ENCODE results near the gene MAP2K5. TPM values are rescaled to one million over a fixed set of nuclear protein-coding genes. Genes with fewer than 3 reads are reported as not detected.

MAP2K5 gene
- total RNA-seq, 1 donor from 2014 or later = 25.0 TPM

GRCh38 chr15:67805008-67805665 lies 262.6 kb downstream of the MAP2K5 start:
- H3K36me3 ChIP-seq = peaks cover 21% of the 10 kb centered on the region
- H3K27me3 ChIP-seq (ENCODE audit: low read depth) = no peaks in the 10 kb centered on the region
- H3K4me1 ChIP-seq = peaks cover 22% of the 10 kb centered on the region
- DNase-seq = no peak
- TF ChIP-seq CTCF (IDR thresholded peaks at IDR 0.05; ENCODE audit: borderline replicate concordance) = no peak
- intact Hi-C loops (cut with micrococcal nuclease) = no loop called here
- H3K27ac ChIP-seq (replicated peaks) = no peak overlapping the region
- H3K9me3 ChIP-seq (replicated peaks) = no peaks in the 10 kb centered on the region
- H3K4me3 ChIP-seq = no peak overlapping the region

- H3K27ac ChIP-seq (replicated peaks) = no peak overlapping the region
- H3K36me3 ChIP-seq = peaks cover 21% of the 10 kb centered on the region
- no peak for DNase-seq
- intact Hi-C loops (cut with micrococcal nuclease) = no loop called here
- no peaks in the 10 kb centered on the region for H3K27me3 ChIP-seq (ENCODE audit: low read depth)
- TF ChIP-seq CTCF (IDR thresholded peaks at IDR 0.05; ENCODE audit: borderline replicate concordance) = no peak
- no peak overlapping the region for H3K4me3 ChIP-seq
- H3K4me1 ChIP-seq = peaks cover 22% of the 10 kb centered on the region
- H3K9me3 ChIP-seq (replicated peaks) = no peaks in the 10 kb centered on the region
Observed at GRCh38 chr15:67805666-67806516, 263.4 kb downstream of the MAP2K5 start.

- H3K36me3 ChIP-seq = peaks cover 21% of the 10 kb centered on the region
- TF ChIP-seq CTCF (IDR thresholded peaks at IDR 0.05; ENCODE audit: borderline replicate concordance) = no peak
- DNase-seq = no peak
- H3K27me3 ChIP-seq (ENCODE audit: low read depth) = no peaks in the 10 kb centered on the region
- no peak overlapping the region for H3K27ac ChIP-seq (replicated peaks)
- H3K4me1 ChIP-seq = peaks cover 22% of the 10 kb centered on the region
- no peaks in the 10 kb centered on the region for H3K9me3 ChIP-seq (replicated peaks)
- H3K4me3 ChIP-seq = no peak overlapping the region
- intact Hi-C loops (cut with micrococcal nuclease) = no loop called here
Observed at GRCh38 chr15:67806536-67806935, 264.0 kb downstream of the MAP2K5 start.

- intact Hi-C loops (cut with micrococcal nuclease) = no loop called here
- no peak for TF ChIP-seq CTCF (IDR thresholded peaks at IDR 0.05; ENCODE audit: borderline replicate concordance)
- no peaks in the 10 kb centered on the region for H3K9me3 ChIP-seq (replicated peaks)
- no peak overlapping the region for H3K4me3 ChIP-seq
- H3K27me3 ChIP-seq (ENCODE audit: low read depth) = no peaks in the 10 kb centered on the region
- H3K36me3 ChIP-seq = peaks cover 21% of the 10 kb centered on the region
- H3K27ac ChIP-seq (replicated peaks) = no peak overlapping the region
- H3K4me1 ChIP-seq = peaks cover 22% of the 10 kb centered on the region
- DNase-seq = no peak
Observed at GRCh38 chr15:67807141-67807540, 264.6 kb downstream of the MAP2K5 start.

- no peak overlapping the region for H3K27ac ChIP-seq (replicated peaks)
- intact Hi-C loops (cut with micrococcal nuclease) = no loop called here
- no peak overlapping the region for H3K4me3 ChIP-seq
- no peaks in the 10 kb centered on the region for H3K27me3 ChIP-seq (ENCODE audit: low read depth)
- peaks cover 19% of the 10 kb centered on the region for H3K4me1 ChIP-seq
- H3K9me3 ChIP-seq (replicated peaks) = no peaks in the 10 kb centered on the region
- DNase-seq = no peak
- TF ChIP-seq CTCF (IDR thresholded peaks at IDR 0.05; ENCODE audit: borderline replicate concordance) = no peak
- peaks cover 21% of the 10 kb centered on the region for H3K36me3 ChIP-seq
Observed at GRCh38 chr15:67807836-67808235, 265.3 kb downstream of the MAP2K5 start.

Data from left ventricle myocardium inferior (tissue), 1 donor.